Measurements from ENCODE around the gene RNF113B.

RNF113B gene

DNA sequence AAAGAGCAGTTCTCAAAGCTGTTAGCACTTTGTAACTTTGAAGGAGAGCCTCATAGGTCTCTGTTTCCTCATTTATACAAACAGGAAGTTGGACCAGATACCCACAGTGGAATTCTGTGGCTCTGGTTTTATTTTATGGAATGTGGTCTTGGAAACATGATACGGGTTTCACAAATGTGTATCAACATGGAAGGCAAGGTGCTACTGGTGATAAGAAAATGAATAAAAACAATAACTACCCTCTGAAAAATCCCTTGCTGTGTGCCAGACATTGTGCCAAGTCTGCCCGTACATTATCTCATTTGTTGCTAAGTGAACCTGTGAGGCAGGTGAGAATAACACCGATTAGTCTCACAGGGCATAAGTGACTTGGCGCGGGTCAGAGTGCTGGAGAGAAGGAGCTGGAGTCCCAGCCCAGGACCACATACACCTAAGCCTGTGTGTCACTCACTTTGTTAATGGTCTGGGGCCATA lies 45.0 kb upstream of the RNF113B start:
- no peak overlapping the region for H3K4me3 ChIP-seq (ENCODE audit: low read depth, low read length)
- TF ChIP-seq, protein P1, sequence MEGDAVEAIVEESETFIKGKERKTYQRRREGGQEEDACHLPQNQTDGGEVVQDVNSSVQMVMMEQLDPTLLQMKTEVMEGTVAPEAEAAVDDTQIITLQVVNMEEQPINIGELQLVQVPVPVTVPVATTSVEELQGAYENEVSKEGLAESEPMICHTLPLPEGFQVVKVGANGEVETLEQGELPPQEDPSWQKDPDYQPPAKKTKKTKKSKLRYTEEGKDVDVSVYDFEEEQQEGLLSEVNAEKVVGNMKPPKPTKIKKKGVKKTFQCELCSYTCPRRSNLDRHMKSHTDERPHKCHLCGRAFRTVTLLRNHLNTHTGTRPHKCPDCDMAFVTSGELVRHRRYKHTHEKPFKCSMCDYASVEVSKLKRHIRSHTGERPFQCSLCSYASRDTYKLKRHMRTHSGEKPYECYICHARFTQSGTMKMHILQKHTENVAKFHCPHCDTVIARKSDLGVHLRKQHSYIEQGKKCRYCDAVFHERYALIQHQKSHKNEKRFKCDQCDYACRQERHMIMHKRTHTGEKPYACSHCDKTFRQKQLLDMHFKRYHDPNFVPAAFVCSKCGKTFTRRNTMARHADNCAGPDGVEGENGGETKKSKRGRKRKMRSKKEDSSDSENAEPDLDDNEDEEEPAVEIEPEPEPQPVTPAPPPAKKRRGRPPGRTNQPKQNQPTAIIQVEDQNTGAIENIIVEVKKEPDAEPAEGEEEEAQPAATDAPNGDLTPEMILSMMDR (IDR thresholded peaks at IDR 0.05; ENCODE audit: control insufficient read depth, extremely low read depth, insufficient read depth): no peak

DNA sequence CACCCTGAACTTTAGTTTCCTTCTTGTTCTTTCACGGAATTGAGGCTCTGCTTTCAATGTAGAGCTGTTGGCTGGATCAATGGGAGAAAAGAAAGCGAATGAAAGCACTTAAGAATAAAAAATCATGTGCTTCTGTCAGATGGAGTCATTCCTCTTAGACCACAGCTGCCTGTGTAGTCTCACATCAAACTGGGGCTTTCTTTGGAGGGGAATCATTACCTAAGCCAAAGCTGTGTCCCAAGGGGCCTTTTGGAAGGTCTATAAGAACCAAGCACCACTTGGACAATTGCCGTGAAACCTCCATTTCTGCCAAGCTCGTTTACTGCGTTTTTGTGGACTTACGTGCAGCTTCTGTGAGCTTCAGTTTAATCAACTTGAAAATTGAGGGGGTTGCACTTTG lies 44.2 kb upstream of the RNF113B start:
- no peak overlapping the region for H3K4me3 ChIP-seq (ENCODE audit: low read depth, low read length)
- DNase-seq (ENCODE audit: low read depth): no peak
- TF ChIP-seq, protein P1 (IDR thresholded peaks at IDR 0.05; ENCODE audit: control insufficient read depth, extremely low read depth, insufficient read depth): no peak

More for the DNA sequence above, 45.0 kb upstream of the RNF113B start:
- DNase-seq (ENCODE audit: low read depth): peak; percentile 47

DNA sequence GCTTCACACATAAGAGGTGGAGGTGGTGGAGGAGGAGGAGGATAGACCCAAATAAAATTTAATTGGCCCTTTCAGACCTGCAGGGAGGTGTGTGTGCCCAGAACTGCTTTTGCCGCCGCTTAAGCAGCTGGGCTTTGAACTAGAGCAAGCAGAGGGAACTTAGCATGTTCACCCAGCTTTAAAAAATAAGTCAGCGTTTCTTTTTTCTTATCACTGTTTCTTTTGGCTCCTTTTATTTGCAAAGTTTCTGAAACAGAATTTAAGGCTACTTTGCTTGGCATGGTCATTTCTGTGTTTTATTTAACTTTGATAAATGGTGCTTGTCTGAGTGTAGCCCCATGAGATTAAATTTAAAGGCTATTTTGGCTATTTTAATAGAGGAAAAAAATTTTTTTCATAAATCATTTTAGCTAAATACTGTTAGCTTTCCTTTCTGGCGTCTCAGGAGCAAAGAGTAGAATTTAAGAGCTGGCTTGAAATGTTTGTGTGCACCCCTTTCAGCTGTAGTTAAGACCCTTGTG lies 43.3 kb upstream of the RNF113B start:
- DNase-seq (ENCODE audit: low read depth): no peak
- H3K4me3 ChIP-seq (ENCODE audit: low read depth, low read length): no peak overlapping the region
- TF ChIP-seq, protein P1 (IDR thresholded peaks at IDR 0.05; ENCODE audit: control insufficient read depth, extremely low read depth, insufficient read depth): no peak

DNA sequence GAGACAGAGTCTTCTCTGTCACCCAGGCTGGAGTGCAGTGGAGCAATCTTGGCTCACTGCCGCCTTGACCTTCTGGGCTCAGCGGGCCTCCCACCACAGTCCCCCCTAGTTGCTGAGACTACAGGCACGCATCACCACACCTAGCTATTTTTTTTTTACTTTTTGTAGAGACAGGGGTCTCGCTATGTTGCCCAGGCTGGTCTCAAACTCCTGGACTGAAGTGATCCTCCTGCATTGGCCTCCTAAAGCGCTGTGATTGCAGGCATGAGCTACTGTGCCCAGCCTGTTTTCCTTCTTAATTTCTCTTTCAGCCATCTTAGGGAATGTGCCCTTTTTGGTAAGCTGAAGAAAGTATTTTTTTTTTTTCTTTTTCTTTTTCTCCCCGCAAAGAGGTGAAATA lies 42.6 kb upstream of the RNF113B start:
- H3K4me3 ChIP-seq (ENCODE audit: low read depth, low read length): no peak overlapping the region
- DNase-seq (ENCODE audit: low read depth): no peak
- TF ChIP-seq, protein P1 (IDR thresholded peaks at IDR 0.05; ENCODE audit: control insufficient read depth, extremely low read depth, insufficient read depth): no peak

DNA sequence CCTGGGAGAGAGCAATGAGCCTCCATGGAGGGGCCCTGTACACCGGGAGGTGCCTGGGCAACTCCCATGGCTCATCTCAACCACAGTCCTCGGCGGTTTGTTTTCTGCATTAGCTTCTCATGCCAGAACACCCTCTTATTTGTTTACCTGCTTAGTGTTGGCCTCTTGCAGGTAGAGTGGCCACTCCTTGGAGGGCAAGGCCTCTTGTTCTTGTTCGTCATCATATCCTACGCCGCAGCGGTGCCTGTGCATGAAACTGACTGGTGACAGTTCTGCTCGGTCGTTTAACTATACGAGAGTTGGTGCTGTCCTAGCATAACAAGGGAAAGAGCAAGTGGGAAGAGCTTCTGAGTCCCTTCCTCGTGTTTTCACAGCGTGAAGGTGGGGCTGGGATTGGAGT lies 40.5 kb upstream of the RNF113B start:
- DNase-seq (ENCODE audit: low read depth): no peak
- no peak overlapping the region for H3K4me3 ChIP-seq (ENCODE audit: low read depth, low read length)
- TF ChIP-seq, protein P1 (IDR thresholded peaks at IDR 0.05; ENCODE audit: control insufficient read depth, extremely low read depth, insufficient read depth): no peak

DNA sequence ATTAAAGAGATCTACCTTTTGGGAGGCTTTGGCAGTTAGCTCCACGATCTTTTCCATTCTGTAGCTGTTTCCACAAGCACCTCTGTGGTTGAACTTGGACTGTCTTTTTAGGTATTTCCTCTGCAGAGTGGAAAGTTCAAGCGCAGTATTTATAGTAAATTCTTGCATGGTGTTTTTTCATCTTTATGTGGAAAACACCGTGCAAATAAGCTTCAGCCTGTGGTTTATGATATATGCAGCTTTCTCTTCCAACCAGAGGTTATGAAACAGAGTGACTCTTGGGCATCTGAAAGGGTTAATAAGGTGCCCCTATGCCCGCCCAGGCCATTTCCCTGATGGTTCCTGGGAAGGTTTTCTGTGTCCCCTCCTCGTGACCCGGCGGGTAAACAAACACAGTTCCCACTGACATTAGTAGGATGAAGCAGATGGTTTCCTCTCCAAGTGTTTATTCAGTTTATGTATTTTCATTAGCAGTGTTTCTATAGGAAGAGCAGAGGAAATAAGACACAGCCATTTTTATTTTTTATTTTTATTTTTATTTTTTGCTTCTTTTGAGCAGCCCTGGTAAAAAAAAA lies 39.7 kb upstream of the RNF113B start:
- TF ChIP-seq, protein P1 (IDR thresholded peaks at IDR 0.05; ENCODE audit: control insufficient read depth, extremely low read depth, insufficient read depth): no peak
- DNase-seq (ENCODE audit: low read depth): no peak
- H3K4me3 ChIP-seq (ENCODE audit: low read depth, low read length): no peak overlapping the region

DNA sequence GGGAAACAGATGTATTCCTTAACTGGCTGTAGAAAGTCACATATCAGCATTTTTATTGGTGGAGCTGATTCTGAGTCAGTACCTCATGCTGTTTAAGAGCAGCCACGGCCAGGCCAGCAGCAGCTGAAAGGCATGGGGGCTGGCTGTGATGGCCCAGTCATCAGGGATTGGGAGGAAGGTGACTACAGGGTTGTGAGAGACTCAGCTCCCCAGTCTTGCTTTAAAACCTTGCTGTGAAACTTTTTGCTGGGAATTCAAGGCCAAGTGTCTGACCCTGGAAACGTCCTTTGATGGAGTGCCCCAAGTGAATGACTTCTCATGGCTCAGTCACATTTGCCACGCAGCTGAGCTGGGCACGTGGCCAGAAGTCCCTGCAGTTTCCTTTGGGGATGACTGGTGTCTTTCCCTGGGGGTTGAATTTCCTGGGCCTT lies 39.1 kb upstream of the RNF113B start:
- TF ChIP-seq, protein P1 (IDR thresholded peaks at IDR 0.05; ENCODE audit: control insufficient read depth, extremely low read depth, insufficient read depth): no peak
- no peak for DNase-seq (ENCODE audit: low read depth)
- H3K4me3 ChIP-seq (ENCODE audit: low read depth, low read length): no peak overlapping the region

Measured in LNCaP clone FGC (cell line).